Erythroblast (primary cell): ENCODE measurements around the gene GBE1.

Experiments
- GATA1 ChIP-seq: IDR thresholded peaks from 2 replicates; pipeline ENCODE4 v1.6.1; 2011; ENCODE audit warnings: low read depth, mild to moderate bottlenecking, control low read depth, low read length, moderate library complexity
- POLR2A ChIP-seq: IDR thresholded peaks from 2 replicates; pipeline ENCODE4 v1.6.1; 2011; ENCODE audit warnings: mild to moderate bottlenecking, low read length

DNA sequence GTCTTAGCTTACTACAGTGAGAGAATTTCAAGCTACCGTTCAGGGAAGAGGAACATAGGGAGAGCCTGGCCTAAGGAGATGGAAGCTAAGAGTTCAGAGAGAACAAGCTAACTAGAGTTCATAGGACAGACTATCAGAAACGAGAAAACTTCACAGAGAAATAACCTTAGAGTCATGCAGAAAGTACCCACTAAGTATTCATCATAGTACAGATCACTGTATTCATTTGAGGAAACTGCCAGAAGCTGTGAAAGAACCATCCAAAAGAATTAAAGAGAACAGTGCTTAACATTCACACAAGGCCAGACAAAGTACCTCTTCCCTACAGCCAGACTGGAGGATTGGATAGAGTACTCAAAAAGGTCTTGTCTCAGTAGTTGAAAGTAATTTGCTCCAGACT, 15.2 kb upstream of the GBE1 start:
- TF ChIP-seq POLR2A (no peak), GATA1 (no peak)
